ENCODE results near the gene CSRNP3.

The CSRNP3 gene

GRCh38 chr2:165469417-165469816, at the start of gene CSRNP3:
TSS of gene CSRNP3 (plus strand) at chr2:165469698. CDS start at chr2:165595066, 125,368 bp downstream.
- DNase-seq (ENCODE audit: low spot score), result peak; percentile 79

DNA sequence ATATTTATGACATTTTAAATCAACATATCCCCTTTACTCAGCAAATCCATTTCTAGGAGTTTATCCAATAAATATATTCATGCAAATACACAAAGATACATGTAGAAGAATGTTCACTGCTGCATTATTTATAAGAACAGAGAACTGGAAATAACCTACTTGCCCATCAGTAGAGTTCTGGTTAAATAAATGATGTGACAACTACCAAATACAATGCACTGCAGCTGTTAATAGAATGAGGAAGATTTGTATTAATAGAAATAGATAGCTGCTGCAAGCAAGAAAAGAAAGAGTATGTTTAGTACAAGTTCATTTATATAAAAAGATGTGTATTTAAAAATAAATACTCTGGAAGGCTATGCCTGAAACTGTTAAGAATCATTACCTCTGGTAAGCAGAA, 49.3 kb upstream of the CSRNP3 start:
- DNase-seq (ENCODE audit: low spot score), result no peak

GRCh38 chr2:165423081-165423480, 46.4 kb upstream of the CSRNP3 start:
- DNase-seq (ENCODE audit: low spot score), result no peak

GRCh38 chr2:165425556-165425955, 43.9 kb upstream of the CSRNP3 start:
- no peak for DNase-seq (ENCODE audit: low spot score)

DNA sequence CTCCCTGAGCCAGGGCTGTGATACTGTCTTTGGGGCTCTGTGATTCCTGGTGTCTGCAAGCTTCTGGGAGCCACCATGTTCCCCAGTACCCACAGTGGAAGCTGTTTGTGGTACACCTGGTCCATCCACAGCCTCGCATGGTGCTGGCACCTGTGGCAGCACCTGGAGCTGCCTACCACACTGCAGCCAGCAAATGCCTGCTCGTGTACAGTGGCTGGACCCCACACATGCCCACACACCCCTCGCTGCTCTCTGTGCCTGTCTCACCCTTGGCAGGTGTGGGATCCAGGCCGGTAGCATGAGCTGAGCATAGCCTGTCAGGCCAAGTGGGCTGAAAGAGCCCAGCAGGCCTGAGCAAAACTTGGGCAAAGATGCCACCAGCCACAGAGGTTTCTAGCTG, 41.8 kb upstream of the CSRNP3 start:
- no peak for DNase-seq (ENCODE audit: low spot score)

GRCh38 chr2:165428926-165429325, 40.6 kb upstream of the CSRNP3 start:
- DNase-seq (ENCODE audit: low spot score), result no peak

DNA sequence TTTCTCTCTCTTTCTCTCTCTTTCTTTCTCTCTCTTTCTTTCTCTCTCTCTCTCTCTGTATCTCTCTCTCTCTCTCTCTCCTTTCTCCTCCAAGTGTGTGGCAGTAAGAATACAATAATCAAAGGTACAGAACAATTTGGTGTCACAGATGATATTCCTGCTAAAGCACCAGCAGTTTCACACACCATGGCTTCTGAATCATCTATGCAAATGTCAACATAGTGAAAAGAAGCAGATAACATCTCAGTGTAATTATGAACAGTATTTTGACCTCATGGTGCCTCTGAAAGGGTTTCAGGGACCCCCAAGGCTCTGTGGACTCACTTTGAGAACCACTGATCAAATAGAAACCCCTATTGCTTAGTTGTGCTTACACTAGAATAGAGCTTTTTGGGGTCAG, 38.5 kb upstream of the CSRNP3 start:
- no peak for DNase-seq (ENCODE audit: low spot score)

- no peak for DNase-seq (ENCODE audit: low spot score)
These were observed 37.1 kb upstream of the CSRNP3 start for GRCh38 chr2:165432234-165432966.

- no peak for DNase-seq (ENCODE audit: low spot score)
These were observed 34.5 kb upstream of the CSRNP3 start for GRCh38 chr2:165434865-165435496.

DNA sequence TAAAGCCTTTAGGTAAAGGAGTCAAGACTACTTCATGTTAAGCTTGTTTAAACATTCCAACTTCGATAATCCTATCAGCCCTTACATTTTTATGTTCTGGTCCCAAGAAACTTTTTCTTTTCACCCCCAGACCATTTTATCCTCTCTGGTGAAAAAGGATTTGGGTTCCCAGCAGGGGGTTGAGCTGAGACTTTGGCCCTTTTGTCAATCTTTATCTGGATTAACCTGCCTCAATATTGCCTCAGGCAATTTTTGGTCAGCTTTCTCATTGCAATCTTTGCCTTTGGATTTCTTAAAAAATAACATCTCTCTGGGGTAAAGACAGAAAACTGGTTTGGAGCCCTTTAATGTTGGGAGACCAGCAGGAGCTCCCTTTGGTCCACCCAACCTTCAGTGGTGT, 33.9 kb upstream of the CSRNP3 start:
- DNase-seq (ENCODE audit: low spot score), result no peak

DNA sequence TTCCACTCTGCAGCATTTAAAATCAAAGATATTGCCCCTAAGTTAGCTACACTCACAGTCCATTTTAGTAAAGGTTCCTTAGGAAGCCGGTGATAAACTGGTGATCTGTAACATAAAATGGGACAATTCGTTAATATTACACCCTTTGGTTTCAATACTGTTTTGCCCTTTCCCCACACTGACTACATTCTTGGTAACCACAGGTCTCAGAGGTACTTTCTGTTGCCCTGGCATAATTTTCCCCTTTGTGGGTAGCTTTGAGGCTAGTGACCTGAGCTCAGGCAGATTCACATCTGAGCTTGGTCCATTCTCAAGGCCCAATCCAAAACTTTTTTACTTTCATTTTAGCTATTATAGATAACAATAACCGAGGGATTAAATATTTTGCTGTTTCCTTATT, 32.9 kb upstream of the CSRNP3 start:
- DNase-seq (ENCODE audit: low spot score), result no peak

DNA sequence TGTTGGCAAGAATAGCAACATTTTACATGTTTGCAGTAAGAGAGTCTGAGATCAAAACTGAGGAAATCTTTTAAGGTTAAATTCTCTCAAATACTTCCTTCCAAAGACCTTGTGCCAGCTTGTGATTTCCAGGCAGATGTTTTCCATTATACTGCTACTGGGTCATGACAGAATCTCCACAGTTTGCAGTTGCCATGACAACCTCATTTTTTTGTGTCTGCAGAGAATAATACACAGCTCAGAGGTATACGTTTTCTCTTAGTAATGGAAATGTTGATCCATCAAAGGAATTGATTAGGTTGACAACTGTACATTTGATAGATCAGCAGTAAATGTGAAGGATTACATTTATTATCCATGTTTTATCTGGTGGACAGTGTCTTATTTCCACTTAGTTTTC, 29.1 kb upstream of the CSRNP3 start:
- DNase-seq (ENCODE audit: low spot score), result peak; percentile 64

DNA sequence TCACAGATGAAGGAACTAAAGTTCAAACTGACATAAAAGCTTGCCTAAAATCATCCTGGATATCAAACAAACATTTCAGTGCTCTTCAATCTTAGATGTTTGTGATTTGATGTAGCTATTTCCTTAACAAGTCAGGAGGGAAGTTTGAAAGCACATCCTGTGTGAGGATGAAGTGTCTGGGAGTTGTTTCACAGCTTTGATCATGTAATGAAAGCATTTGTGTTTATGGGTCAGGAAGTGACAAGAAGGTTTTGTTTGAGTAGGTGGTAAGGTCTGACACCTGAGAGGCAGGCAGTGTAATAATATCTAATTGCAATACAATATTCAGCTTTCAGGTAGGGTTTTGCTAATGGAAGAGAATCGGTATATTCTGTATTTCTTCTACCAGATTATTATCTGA, 26.0 kb upstream of the CSRNP3 start:
- no peak for DNase-seq (ENCODE audit: low spot score)

GRCh38 chr2:165448406-165448805, 21.1 kb upstream of the CSRNP3 start:
- no peak for DNase-seq (ENCODE audit: low spot score)

GRCh38 chr2:165450156-165450555, 19.3 kb upstream of the CSRNP3 start:
- no peak for DNase-seq (ENCODE audit: low spot score)

DNA sequence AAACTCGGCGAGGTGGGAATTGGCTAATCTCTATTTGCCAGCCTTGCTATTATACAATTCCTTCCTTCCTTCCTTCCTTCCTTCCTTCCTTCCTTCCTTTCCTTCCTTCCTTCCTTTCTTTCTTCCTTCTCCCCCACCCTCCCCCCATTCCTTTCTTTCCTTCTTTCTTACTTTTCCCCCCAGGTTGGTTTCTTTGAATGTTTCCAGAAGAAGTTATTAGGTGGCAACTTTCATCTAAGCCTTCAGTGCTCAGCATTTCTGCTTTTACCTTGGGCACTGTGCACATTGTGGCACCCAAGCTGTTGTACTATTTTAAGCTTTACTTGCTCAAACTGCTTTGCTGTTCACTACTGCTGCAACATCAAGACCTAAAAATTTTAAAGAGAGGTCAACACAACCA, 17.2 kb upstream of the CSRNP3 start:
- DNase-seq (ENCODE audit: low spot score), result no peak

- DNase-seq (ENCODE audit: low spot score), result no peak
These were observed 15.9 kb upstream of the CSRNP3 start for GRCh38 chr2:165453561-165454094.

DNA sequence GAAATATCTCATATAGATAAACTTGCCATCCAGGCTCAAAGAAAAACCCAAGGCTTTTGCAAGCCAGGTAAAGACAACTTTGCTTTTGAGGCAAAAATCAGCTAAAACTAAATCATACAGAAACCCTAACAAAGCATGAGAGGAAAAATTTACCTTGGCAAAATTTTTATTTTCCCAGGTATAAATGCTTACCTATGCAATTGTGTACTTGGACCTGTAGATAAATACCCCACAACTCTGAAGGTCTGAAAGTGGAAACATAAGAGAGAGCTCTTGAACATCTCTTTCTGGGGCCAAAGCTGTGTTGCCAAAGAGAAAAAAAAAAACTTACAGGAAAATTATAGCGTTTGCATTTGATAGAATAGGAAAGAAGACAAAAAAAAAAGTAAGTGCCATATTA, 14.6 kb upstream of the CSRNP3 start:
- DNase-seq (ENCODE audit: low spot score), result no peak

DNA sequence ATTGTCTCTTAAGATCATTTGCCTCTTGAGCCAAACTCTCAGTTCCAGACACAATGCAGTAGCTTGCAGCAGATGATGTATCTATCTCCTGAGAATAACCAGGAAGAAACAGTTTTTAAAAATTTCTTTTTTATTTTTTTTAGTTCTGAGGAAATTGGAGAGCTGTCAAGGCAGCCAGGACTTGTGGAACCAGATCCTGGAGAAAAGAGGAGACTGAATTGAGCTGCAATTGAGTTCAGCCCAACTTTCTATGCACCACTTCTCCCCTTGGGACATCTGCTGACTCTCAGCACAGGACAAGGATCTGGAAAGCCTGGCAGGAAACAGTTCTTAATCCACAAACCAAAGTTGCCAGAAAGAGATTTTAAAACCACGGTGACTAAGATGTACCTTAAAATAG, 13.5 kb upstream of the CSRNP3 start:
- no peak for DNase-seq (ENCODE audit: low spot score)

- no peak for DNase-seq (ENCODE audit: low spot score)
These were observed 7.1 kb upstream of the CSRNP3 start for GRCh38 chr2:165462443-165462842.

DNA sequence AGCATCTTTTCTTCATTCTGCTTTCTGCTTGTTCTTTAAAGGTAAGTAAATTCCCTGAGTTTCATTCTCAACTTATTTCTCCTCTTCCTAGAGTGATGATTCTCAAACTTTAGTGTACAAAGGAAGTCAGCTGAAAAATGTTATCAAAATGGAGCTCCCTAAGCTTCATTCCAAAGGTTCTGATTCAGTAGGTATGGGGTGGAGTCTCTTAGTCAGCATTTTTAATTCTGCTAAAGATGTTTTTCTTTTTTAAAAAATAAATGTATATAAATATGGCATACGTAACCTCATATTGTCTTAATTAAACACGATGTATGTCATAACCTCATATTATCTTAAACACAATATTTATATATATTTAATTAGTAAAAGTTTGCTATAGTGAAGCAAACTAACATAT, 3.1 kb upstream of the CSRNP3 start:
- DNase-seq (ENCODE audit: low spot score), result no peak

DNA sequence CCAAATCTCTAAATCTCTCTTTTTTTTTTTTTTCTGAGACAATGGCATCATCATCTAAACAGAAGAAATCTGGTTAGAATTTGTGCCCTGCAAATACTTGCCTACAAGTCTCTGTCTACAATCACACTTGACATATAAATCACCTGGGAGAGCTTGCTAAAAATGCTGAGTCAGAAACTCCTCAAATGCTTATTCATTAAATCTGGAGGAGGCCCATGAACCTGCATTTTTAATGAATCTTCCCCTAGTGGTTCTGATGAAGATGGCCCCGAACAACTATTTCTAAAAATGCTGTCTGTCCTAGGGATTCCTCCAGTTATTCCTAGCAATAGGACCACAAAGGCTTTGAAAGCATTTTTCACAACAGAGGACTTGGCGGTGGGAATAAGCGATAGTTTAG, 1.6 kb upstream of the CSRNP3 start:
- DNase-seq (ENCODE audit: low spot score), result no peak

GRCh38 chr2:165470361-165470760, 863 bp downstream of the CSRNP3 start:
- no peak for DNase-seq (ENCODE audit: low spot score)

Measured in GM03348 (cell line).